Measurements from ENCODE around the gene GLOD4.
"Not testable (repeated sequence)": the region's sequence is repeated elsewhere in the genome, so short reads cannot be mapped to it uniquely, and the experiment has no call there.

The GLOD4 gene

GRCh38 chr17:778096-778495 is 4.0 kb downstream of the GLOD4 start:
- no peak for DNase-seq (ENCODE audit: low read depth in 2 of 2)

GRCh38 chr17:774313-774584 is 7.8 kb downstream of the GLOD4 start:
- DNase-seq (ENCODE audit: low read depth in 2 of 2): no peak

- DNase-seq (ENCODE audit: low read depth in 2 of 2): no peak
Measured at GRCh38 chr17:773467-774312, 8.4 kb downstream of the GLOD4 start.

- no peak for DNase-seq (ENCODE audit: low read depth in 2 of 2)
Measured at GRCh38 chr17:773016-773415, 9.1 kb downstream of the GLOD4 start.

- no peak for DNase-seq (ENCODE audit: low read depth in 2 of 2)
Measured at GRCh38 chr17:767076-767475, 15.0 kb downstream of the GLOD4 start.

GRCh38 chr17:760371-760770 is 21.7 kb downstream of the GLOD4 start:
- no peak for DNase-seq (ENCODE audit: low read depth in 2 of 2)

- no peak for DNase-seq (ENCODE audit: low read depth in 2 of 2)
Measured at GRCh38 chr17:759964-760363, 22.1 kb downstream of the GLOD4 start.

- not testable (repeated sequence) for DNase-seq (ENCODE audit: low read depth in 2 of 2)
Measured at GRCh38 chr17:756010-756567, 26.0 kb downstream of the GLOD4 start.

- not testable (repeated sequence) for DNase-seq (ENCODE audit: low read depth in 2 of 2)
Measured at GRCh38 chr17:755319-755961, 26.6 kb downstream of the GLOD4 start.

GRCh38 chr17:753418-753817 is 28.7 kb downstream of the GLOD4 start:
- no peak for DNase-seq (ENCODE audit: low read depth in 2 of 2)

- DNase-seq (ENCODE audit: low read depth in 2 of 2): no peak
Measured at GRCh38 chr17:752620-753219, 29.4 kb downstream of the GLOD4 start.

- peak; percentile 93 to 97 for DNase-seq (ENCODE audit: low read depth in 2 of 2)
Measured at GRCh38 chr17:752002-752619, 30.0 kb downstream of the GLOD4 start, which contains the start of gene GEMIN4. Gene GEMIN4, minus strand, starts transcription at chr17:752264. Its CDS starts 122 bp downstream, at chr17:752142.

- peak in 1 of 2 donors; percentile 37 for DNase-seq (ENCODE audit: low read depth in 2 of 2)
Measured at GRCh38 chr17:751269-752001, 30.6 kb downstream of the GLOD4 start.

GRCh38 chr17:750431-751037 is 31.5 kb downstream of the GLOD4 start:
- DNase-seq (ENCODE audit: low read depth in 2 of 2): no peak

- DNase-seq (ENCODE audit: low read depth in 2 of 2): not testable (repeated sequence)
Measured at GRCh38 chr17:749359-749758, 32.7 kb downstream of the GLOD4 start.

GRCh38 chr17:748604-749003 is 33.5 kb downstream of the GLOD4 start:
- not testable (repeated sequence) for DNase-seq (ENCODE audit: low read depth in 2 of 2)

- DNase-seq (ENCODE audit: low read depth in 2 of 2): no peak
Measured at GRCh38 chr17:746783-747629, 35.1 kb downstream of the GLOD4 start.

GRCh38 chr17:746181-746580 is 35.9 kb downstream of the GLOD4 start:
- DNase-seq (ENCODE audit: low read depth in 2 of 2): no peak

GRCh38 chr17:745406-745805 is 36.7 kb downstream of the GLOD4 start:
- DNase-seq (ENCODE audit: low read depth in 2 of 2): no peak

GRCh38 chr17:744937-745336 is 37.1 kb downstream of the GLOD4 start:
- no peak for DNase-seq (ENCODE audit: low read depth in 2 of 2)

Measured in stimulated activated CD4-positive, alpha-beta T cell treated with anti-CD3 and anti-CD28 coated beads, Interleukin-15, amount 100 ng/mL, for 48 hours (primary cell).